H9 (cell line): ENCODE results near the gene GRID2IP. TPM values are rescaled to one million over a fixed set of nuclear protein-coding genes. Genes with fewer than 3 reads are reported as not detected.

ENCODE experiments used
- DNase-seq: peaks from one replicate; pipeline ENCODE4 v3.0.0-alpha.2; 2017
- H2AFZ ChIP-seq: one replicate; pipeline ENCODE4 v1.6.1; 2013; ENCODE audit warnings: mild to moderate bottlenecking, low read length, control low read depth, moderate library complexity
- H2AK5ac ChIP-seq: 2 replicates; pipeline ENCODE4 v1.6.1; 2013; ENCODE audit warnings: low read length, control low read depth, mixed read lengths; ENCODE audit not compliant: insufficient read length
- H2BK120ac ChIP-seq: one replicate; pipeline ENCODE4 v1.6.1; 2013; ENCODE audit warnings: low read depth, mild to moderate bottlenecking, low read length, control low read depth, inconsistent platforms; ENCODE audit not compliant: poor library complexity, severe bottlenecking
- H2BK12ac ChIP-seq: 2 replicates; pipeline ENCODE4 v1.6.1; 2013; ENCODE audit warnings: low read length, control low read depth, mixed read lengths, low read depth; ENCODE audit not compliant: insufficient read length
- H2BK15ac ChIP-seq: 2 replicates; pipeline ENCODE4 v1.6.1; 2013; ENCODE audit warnings: low read depth, low read length, control low read depth
- H2BK20ac ChIP-seq: one replicate; pipeline ENCODE4 v1.6.1; 2013; ENCODE audit warnings: low read depth, mild to moderate bottlenecking, low read length, control low read depth, inconsistent platforms; ENCODE audit not compliant: poor library complexity, severe bottlenecking
- H2BK5ac ChIP-seq: 2 replicates; pipeline ENCODE4 v1.6.1; 2013; ENCODE audit warnings: low read length, control low read depth, mixed read lengths; ENCODE audit not compliant: insufficient read length
- H3K14ac ChIP-seq: 2 replicates; pipeline ENCODE4 v1.6.1; 2013; ENCODE audit warnings: low read length, control low read depth; ENCODE audit not compliant: insufficient read depth
- H3K18ac ChIP-seq: 2 replicates; pipeline ENCODE4 v1.6.1; 2013; ENCODE audit warnings: low read depth, mild to moderate bottlenecking, mixed read lengths, low read length, control low read depth; ENCODE audit not compliant: insufficient read length
- H3K23ac ChIP-seq: 2 replicates; pipeline ENCODE4 v1.6.1; 2013; ENCODE audit warnings: low read length, control low read depth, mixed read lengths, low read depth; ENCODE audit not compliant: insufficient read length
- H3K23me2 ChIP-seq: 2 replicates; pipeline ENCODE4 v1.6.1; 2013; ENCODE audit warnings: low read depth, mild to moderate bottlenecking, mixed read lengths, low read length, control low read depth; ENCODE audit not compliant: insufficient read length, poor library complexity, severe bottlenecking
- H3K27ac ChIP-seq: 2 replicates; pipeline ENCODE4 v1.5.1; 2013; ENCODE audit warnings: low read length, control low read depth, mixed read lengths, low read depth; ENCODE audit not compliant: insufficient read length
- H3K27me3 ChIP-seq: 2 replicates; pipeline ENCODE4 v1.6.1; 2013; ENCODE audit warnings: low read length, control low read depth, inconsistent platforms; ENCODE audit not compliant: insufficient read depth
- H3K4ac ChIP-seq: 2 replicates; pipeline ENCODE4 v1.6.1; 2013; ENCODE audit warnings: low read depth, mild to moderate bottlenecking, control low read depth, inconsistent platforms, low read length, moderate library complexity
- H3K4me1 ChIP-seq: 2 replicates; pipeline ENCODE4 v1.6.1; 2013; ENCODE audit warnings: low read length, control low read depth, inconsistent platforms; ENCODE audit not compliant: insufficient read depth
- H3K4me2 ChIP-seq: 2 replicates; pipeline ENCODE4 v1.6.1; 2013; ENCODE audit warnings: low read length, control low read depth, mixed read lengths; ENCODE audit not compliant: insufficient read length, insufficient read depth
- H3K56ac ChIP-seq: 2 replicates; pipeline ENCODE4 v1.6.1; 2013; ENCODE audit warnings: low read depth, mild to moderate bottlenecking, mixed read lengths, low read length, control low read depth; ENCODE audit not compliant: insufficient read length
- H3K79me1 ChIP-seq: 2 replicates; pipeline ENCODE4 v1.6.1; 2013; ENCODE audit warnings: low read depth, mild to moderate bottlenecking, moderate library complexity, low read length, control low read depth, inconsistent platforms; ENCODE audit not compliant: insufficient read depth, poor library complexity, severe bottlenecking
- H3K79me2 ChIP-seq: 2 replicates; pipeline ENCODE4 v1.6.1; 2013; ENCODE audit warnings: low read length, control low read depth, inconsistent platforms; ENCODE audit not compliant: insufficient read depth
- H3K9ac ChIP-seq: 2 replicates; pipeline ENCODE4 v1.6.1; 2013; ENCODE audit warnings: low read length, control low read depth, mixed read lengths; ENCODE audit not compliant: insufficient read length; ENCODE audit errors: extremely low read depth
- H3K9me3 ChIP-seq: one replicate; pipeline ENCODE4 v1.6.1; 2013; ENCODE audit warnings: low read depth, low read length, inconsistent platforms; ENCODE audit not compliant: control insufficient read depth
- H3T11ph ChIP-seq: one replicate; pipeline ENCODE4 v1.6.1; 2013; ENCODE audit warnings: mild to moderate bottlenecking, low read length, control low read depth, inconsistent platforms
- H4K20me1 ChIP-seq: one replicate; pipeline ENCODE4 v1.6.1; 2013; ENCODE audit not compliant: control insufficient read depth, insufficient read length, insufficient read depth
- H4K5ac ChIP-seq: 2 replicates; pipeline ENCODE4 v1.6.1; 2013; ENCODE audit warnings: low read depth, mild to moderate bottlenecking, mixed read lengths, low read length, control low read depth; ENCODE audit not compliant: insufficient read length
- H4K8ac ChIP-seq: replicated peaks from 2 replicates; pipeline ENCODE4 v1.6.1; 2013; ENCODE audit warnings: low read length, control low read depth, mixed read lengths, low read depth; ENCODE audit not compliant: insufficient read length
- H4K91ac ChIP-seq: 2 replicates; pipeline ENCODE4 v1.6.1; 2013; ENCODE audit warnings: low read depth, mild to moderate bottlenecking, moderate library complexity, mixed read lengths, low read length, control low read depth; ENCODE audit not compliant: insufficient read length
- H3K27ac Mint-ChIP-seq, 3 experiments: 2 replicates in 2 of 3; 3 replicates in 1 of 3; pipeline ENCODE4 v1.8.0; 2020 to 2021; ENCODE audit warnings: mixed read lengths in 3 of 3, mild to moderate bottlenecking in 1 of 3, moderate library complexity in 1 of 3
- H3K27me3 Mint-ChIP-seq: 2 replicates; pipeline ENCODE4 v1.8.0; 2021; ENCODE audit warnings: low read depth, mild to moderate bottlenecking, moderate library complexity, mixed read lengths
- H3K36me3 Mint-ChIP-seq, 3 experiments: 2 replicates in 2 of 3; 3 replicates in 1 of 3; pipeline ENCODE4 v1.8.0; 2020 to 2021; ENCODE audit warnings: low read depth in 3 of 3, mixed read lengths in 3 of 3; ENCODE audit not compliant: insufficient read depth in 1 of 3
- H3K4me1 Mint-ChIP-seq, 2 experiments: 2 replicates each; pipeline ENCODE4 v1.8.0; 2020; ENCODE audit warnings: mixed read lengths in 2 of 2
- H3K4me3 Mint-ChIP-seq, 2 experiments: 2 replicates in 1 of 2; 3 replicates in 1 of 2; pipeline ENCODE4 v1.8.0; 2020 to 2021; ENCODE audit warnings: mild to moderate bottlenecking in 2 of 2, mixed read lengths in 2 of 2, moderate library complexity in 1 of 2
- H3K9me3 Mint-ChIP-seq, 2 experiments: 2 replicates in 1 of 2; 3 replicates in 1 of 2; pipeline ENCODE4 v1.8.0; 2020; ENCODE audit warnings: mild to moderate bottlenecking in 2 of 2, mixed read lengths in 2 of 2, moderate library complexity in 1 of 2
- CTCF ChIP-seq: fragments of 200-600 bp; sonication (generic); conservative IDR thresholded peaks from 3 replicates; pipeline ENCODE4 v1.8.0; 2021; ENCODE audit warnings: antibody characterized with exemption, mild to moderate bottlenecking
- WGBS: extraction: QIAGEN DNeasy Blood & Tissue Kit; methylation state at CpG from one replicate; pipeline ENCODE4 v1.1.7; 2013; ENCODE audit warnings: missing lambda C conversion rate, low lambda C conversion rate, mixed read lengths; ENCODE audit not compliant: insufficient read length; ENCODE audit errors: extremely low coverage; 5-methylcytosine and 5-hydroxymethylcytosine counted together
- total RNA-seq: library from RNA; stranded (reverse); gene quantifications from 2 replicates; pipeline ENCODE4 v1.2.1, GENCODE V29; 2021

The GRID2IP gene
- total RNA-seq, 1 experiment from 2014 or later: 1.7 TPM

- H3K23me2 ChIP-seq: no peaks in the 10 kb centered on the region
- H3K4me2 ChIP-seq: no peak overlapping the region
- WGBS: no CpG with 5 or more reads among the region's 6 CpGs
- H2BK20ac ChIP-seq: no peak overlapping the region
- H2AK5ac ChIP-seq: no peak overlapping the region
- no peak overlapping the region for H4K5ac ChIP-seq
- peak; percentile 62 for TF ChIP-seq CTCF
- Mint-ChIP-seq H3K27me3 (no peaks in the 10 kb centered on the region), H3K36me3 (no peaks in the 10 kb centered on the region), H3K4me3 (no peak overlapping the region), H3K4me1 (peaks cover 11 to 16% of the 10 kb centered on the region in 2 experiments), H3K9me3 (no peaks in the 10 kb centered on the region), H3K27ac (no peak overlapping the region; a peak in 1 of 7 replicates)
- no peak overlapping the region for H4K8ac ChIP-seq
- no peak overlapping the region for H3K23ac ChIP-seq
- H3K9ac ChIP-seq: no peak overlapping the region
- no peaks in the 10 kb centered on the region for H3K9me3 ChIP-seq
- no peak overlapping the region for H2BK5ac ChIP-seq
- H3K27ac ChIP-seq: no peak overlapping the region
- no peaks in the 10 kb centered on the region; the same call in 1 of the 2 replicates for H3K4me1 ChIP-seq
- no peak overlapping the region for H2BK120ac ChIP-seq
- H4K91ac ChIP-seq: no peak overlapping the region
- no peak overlapping the region for H3K18ac ChIP-seq
- no peak overlapping the region for H2BK12ac ChIP-seq
- H3K56ac ChIP-seq: no peak overlapping the region
- H2BK15ac ChIP-seq: no peak overlapping the region
- peak; percentile 81 for DNase-seq
- no peak overlapping the region for H3K4ac ChIP-seq
- no peaks in the 10 kb centered on the region for H3K27me3 ChIP-seq
- H3K79me2 ChIP-seq: no peaks in the 10 kb centered on the region
- no peaks in the 10 kb centered on the region for H3K79me1 ChIP-seq
- H2AFZ ChIP-seq: no peak overlapping the region
- no peak overlapping the region for H3K14ac ChIP-seq
- no peak overlapping the region for H3T11ph ChIP-seq
- H4K20me1 ChIP-seq: no peaks in the 10 kb centered on the region
Measured at GRCh38 chr7:6558837-6559236, 7.6 kb upstream of the GRID2IP start.
